ENCODE data around the gene FBLN5.
"Not testable (repeated sequence)": the region's sequence is repeated elsewhere in the genome, so short reads cannot be mapped to it uniquely, and the experiment has no call there.

FBLN5 gene

DNA sequence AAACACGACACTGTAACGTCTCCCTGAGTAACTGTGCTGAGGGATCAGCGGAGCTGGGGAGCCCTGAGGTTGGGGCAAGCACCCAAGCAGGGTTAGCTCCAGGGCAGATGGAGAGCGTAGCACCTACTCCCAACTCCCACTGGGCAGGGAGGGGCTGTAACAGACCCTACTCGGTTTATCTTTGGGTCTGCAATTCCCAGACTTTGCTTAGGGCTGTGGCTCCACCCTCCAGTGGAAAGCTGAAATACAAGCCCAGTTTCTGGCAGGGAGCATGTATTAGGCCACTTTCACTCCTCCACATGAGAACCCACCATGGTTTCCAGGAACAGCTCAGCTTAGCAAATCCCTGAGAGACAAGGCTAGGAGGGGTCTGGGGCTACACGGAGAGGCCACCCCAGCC, 62.8 kb downstream of the FBLN5 start:
- DNase-seq (ENCODE audit: low spot score): no peak

DNA sequence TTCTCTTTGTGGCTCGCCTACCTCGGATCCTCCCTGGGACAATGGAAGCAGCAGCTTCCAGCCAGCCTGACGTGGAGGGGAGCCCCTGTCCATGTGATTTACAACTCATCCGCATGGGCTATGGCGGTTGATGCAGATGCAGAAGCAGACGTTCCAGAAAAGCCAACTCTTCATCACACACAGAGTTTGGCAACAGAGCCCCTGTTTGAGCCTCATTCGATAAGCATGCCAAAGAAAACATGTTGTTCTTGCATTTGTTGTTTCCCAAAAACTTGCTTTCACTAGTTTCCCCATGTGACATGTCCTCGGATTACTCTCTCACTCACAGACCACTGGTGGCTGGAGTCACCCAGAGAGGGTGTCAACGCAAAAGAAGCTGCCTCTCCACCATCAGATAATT, 63.7 kb downstream of the FBLN5 start:
- no peak for DNase-seq (ENCODE audit: low spot score)

DNA sequence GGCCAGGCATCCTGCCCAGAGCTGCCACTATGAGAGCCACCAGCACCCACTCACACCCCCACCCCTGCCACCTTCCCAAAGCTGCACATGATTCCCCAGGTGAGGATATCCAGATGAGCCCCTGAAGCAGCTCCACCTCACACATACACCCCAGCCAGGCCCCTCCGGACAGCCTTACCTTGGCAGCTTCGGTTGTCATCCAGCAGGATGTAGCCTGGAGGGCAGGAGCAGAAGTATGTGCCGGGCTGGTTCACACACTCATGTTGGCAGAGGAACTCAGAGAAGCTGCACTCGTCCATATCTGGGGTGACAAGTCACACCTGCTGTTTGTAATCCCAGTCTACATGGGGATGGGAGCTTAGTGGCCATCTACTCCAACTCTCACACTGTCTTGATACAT, 64.7 kb downstream of the FBLN5 start:
- no peak for DNase-seq (ENCODE audit: low spot score)

- DNase-seq (ENCODE audit: low spot score): no peak
These were observed 65.1 kb downstream of the FBLN5 start for GRCh38 chr14:91882369-91882768.

GRCh38 chr14:91879196-91879595, 68.3 kb downstream of the FBLN5 start:
- no peak for DNase-seq (ENCODE audit: low spot score)

DNA sequence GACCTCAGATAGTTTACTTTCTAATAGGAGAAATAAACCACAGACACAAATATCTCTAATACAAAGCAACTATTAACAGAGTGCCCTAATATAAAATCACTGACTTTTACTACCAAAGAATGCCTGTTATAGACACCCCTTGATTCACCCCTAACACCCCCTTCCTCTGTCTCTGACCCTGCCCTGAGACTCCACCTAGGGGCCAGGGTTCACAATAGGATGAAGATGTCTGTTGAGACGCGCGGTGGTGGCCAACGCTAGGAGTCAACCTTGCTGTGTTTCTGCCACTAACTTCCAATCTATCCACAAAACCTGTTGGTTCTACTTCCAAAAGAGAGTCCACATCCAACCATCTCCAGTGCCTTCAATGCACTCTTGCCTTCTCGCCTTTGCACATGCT, 69.2 kb downstream of the FBLN5 start:
- no peak for DNase-seq (ENCODE audit: low spot score)

DNA sequence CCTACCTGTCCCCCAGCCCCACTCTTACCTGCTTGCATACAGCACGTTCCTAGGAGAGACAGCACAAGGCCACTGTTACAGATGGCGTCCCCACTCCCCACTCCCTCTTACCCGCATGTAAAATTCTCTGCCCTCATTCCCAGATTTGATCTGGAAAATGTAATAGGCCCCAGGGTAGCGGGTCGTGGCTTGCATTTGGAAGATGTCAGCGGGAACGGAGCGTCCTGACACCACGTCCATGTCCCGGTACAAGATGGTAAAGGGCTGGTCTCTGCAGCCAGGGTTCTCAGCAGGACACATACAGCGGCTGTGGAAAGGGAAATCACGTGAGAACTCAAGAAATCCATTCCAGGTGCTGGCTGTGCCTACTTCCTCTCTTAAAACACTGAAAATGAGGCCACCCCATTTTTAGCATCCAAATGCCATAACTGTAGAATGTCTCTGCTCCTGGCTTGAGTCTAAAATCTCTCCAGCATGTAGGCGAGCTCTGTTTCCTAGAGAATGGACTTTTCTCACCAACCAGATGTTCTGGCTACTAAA, 70.0 kb downstream of the FBLN5 start:
- no peak for DNase-seq (ENCODE audit: low spot score)

GRCh38 chr14:91876492-91876891, 71.0 kb downstream of the FBLN5 start:
- DNase-seq (ENCODE audit: low spot score): no peak

DNA sequence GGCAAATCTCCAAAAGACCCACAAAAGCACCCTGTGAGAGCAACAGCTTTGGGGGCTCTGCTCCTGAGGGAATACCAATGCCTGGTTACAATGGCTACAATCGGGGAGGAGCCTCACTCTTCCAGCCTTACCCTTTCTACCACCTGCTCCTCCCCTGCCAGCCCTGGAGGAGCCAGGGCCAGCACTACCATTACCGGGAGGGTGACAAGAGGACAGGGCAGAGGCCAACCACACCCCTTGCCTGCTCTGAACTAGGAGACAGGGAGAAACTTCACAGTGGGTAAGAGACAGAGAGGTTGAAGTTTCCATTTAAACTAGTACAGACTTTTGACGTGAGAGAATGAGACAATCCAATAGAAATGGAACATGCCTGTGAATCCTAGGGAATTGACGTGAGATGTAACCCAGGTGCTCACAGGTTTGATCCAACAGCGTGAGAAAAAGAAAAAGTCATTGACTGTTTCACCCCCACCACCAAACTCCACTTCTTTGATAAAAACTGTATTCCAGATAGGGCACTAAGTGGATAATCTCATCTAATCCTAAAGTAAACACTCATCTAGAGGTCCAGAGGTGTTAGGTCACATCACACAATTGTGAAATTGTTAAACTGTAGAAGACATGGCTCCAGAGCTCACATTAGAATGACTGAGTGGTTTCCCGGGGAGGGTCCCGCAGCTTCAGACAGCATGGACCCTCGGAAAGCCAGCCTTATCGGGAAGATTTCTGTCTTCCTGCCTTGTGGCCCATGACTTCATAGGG, 71.8 kb downstream of the FBLN5 start:
- no peak for DNase-seq (ENCODE audit: low spot score)

GRCh38 chr14:91873471-91874415, 73.8 kb downstream of the FBLN5 start:
- DNase-seq (ENCODE audit: low spot score): no peak

GRCh38 chr14:91872517-91873470, 74.7 kb downstream of the FBLN5 start:
- no peak for DNase-seq (ENCODE audit: low spot score)

- no peak for DNase-seq (ENCODE audit: low spot score)
These were observed 75.4 kb downstream of the FBLN5 start for GRCh38 chr14:91872011-91872501.

- not testable (repeated sequence) for DNase-seq (ENCODE audit: low spot score)
These were observed 76.1 kb downstream of the FBLN5 start for GRCh38 chr14:91871401-91871800.

DNA sequence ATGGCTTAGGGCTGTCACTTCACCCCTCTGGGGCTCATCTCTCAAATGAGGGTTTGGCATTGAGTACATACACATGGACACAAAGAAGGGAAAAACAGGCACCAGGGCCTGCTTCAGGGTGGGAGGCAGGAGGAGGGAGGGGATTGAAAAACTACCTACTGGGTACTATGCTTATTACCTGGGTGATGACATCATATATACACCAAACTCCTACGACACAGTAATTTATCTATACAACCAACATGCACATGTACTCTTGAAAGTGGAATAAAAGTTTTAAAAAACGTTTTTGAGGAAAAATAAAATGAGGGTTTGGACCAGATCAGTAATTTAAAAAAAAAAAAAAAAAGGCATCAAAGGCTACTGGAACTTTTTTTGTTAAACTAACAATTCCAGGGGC, 76.6 kb downstream of the FBLN5 start:
- no peak for DNase-seq (ENCODE audit: low spot score)

DNA sequence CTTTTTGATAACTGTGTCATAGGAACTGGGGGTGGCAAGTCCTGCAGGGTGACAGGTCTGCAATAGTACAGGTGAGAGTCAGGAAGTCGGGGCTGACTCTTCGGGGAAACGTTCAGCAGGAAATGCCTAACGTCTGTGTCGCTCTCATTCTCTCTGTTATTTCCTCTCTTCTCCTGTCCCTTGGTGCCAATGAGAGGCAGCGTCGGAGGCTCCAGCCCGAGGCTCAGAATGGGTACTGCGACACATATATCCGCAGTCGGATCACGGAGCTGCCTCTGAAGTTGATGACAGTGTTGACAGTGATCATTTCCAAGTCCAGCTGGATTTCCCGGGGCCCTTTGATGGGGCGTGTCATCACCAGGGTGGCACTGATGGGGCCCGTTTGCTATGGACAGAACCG, 77.5 kb downstream of the FBLN5 start:
- DNase-seq (ENCODE audit: low spot score): no peak

- no peak for DNase-seq (ENCODE audit: low spot score)
These were observed 77.9 kb downstream of the FBLN5 start for GRCh38 chr14:91869556-91869955.

DNA sequence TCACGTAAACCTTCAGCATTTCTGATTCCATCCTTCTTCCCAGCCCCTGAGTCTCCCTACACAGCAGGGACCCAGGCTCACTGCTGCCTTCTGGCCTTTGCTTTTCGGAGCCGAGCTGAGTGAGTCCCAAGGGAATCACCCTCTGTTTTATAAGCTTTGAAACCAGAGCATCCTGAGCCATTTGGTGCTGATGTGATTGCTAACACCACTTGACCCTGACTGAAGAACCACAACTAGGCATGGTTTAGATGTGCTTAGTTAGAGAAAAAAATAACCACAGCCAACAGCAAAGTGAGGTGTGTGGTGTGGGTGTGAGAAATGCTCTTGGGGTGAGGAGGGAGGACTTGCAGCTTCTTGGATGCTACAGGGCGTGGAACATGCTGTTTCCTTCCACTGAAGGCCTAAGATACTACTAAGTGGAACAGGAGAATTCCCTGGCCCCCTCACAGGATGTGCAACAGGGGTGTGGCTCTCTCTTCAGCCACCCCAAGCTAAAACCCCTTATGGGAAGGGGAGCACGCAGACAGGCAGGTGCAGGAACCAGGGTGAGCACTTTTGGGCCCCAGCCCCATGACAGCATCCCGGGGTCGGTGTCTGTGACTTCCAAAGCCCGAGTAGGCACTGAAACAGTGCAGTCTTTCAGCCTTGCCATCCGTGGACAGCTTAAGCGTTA, 80.0 kb downstream of the FBLN5 start, which contains the start of gene TC2N:
TC2N (minus strand) TSS at position 221 of the 673 bp plus-strand sequence. CDS start 53,767 bp downstream, outside the sequence.
- DNase-seq (ENCODE audit: low spot score): no peak

DNA sequence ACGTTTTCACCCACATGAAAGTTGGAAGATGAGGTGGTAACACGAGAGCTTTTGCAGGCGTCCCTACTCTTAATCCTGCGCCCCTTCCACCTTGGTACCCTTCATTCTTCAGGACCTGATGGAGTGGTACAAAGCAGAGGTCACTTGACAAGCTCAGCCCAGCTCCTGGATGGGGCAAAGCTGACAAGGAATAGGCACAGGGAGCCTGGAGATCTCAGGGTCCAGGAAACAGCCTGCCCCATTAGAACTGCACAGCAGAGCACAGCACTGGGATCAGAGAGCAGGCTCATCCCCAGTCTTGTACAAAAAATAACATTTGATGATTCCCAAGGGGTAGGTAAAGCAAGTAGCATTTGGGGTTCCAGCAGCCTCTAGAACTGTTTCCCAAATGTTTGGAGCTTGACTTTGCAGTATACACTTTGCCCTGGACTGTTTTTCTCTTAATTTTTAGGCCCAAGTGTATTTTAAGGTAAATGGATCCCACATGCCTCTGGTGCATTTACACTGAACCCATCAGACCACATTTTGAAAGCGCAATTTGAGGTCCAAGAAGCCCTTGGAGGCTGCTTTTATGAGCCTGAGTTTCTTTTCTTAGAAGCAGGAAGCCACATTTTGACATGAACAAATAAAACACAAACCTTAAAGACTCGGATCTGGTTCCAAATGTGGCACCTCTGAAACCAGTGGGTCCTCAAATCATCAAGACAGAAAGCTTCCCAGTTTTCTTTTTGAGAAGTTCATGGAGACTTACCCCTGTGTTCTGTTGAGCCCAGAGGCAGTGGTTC, 80.8 kb downstream of the FBLN5 start:
- no peak for DNase-seq (ENCODE audit: low spot score)

- no peak for DNase-seq (ENCODE audit: low spot score)
These were observed 81.4 kb downstream of the FBLN5 start for GRCh38 chr14:91866061-91866460.

GRCh38 chr14:91862417-91862816, 85.1 kb downstream of the FBLN5 start:
- DNase-seq (ENCODE audit: low spot score): no peak
